Heart left ventricle (tissue), 16 donors: Measurements from ENCODE around the gene PPP2R5D. TPM values are rescaled to one million over a fixed set of nuclear protein-coding genes. Genes with fewer than 3 reads are reported as not detected.

Experiments used
- ATAC-seq, 4 donors: fragments of 200-7000 bp; cut with Tn5 transposase; one replicate each; pipeline ENCODE4 v1.9.1; 2020 to 2022; ENCODE audit warnings: moderate library complexity in 4 of 4, mild to moderate bottlenecking in 3 of 4, moderate number of reproducible peaks in 1 of 4
- DNase-seq, 5 donors: peaks; one replicate each; pipeline ENCODE4 v3.0.0-alpha.2; 2020
- H3K27ac ChIP-seq, 12 donors: fragments of 200-600 bp; sonication (generic) in 4 of 12; one replicate each; pipeline versions ENCODE4 v1.5.0 to v1.8.0; 2016 to 2022; ENCODE audit warnings: mild to moderate bottlenecking in 2 of 12
- H3K27me3 ChIP-seq, 9 donors: fragments of 200-600 bp; sonication (generic) in 2 of 9; one replicate each; pipeline versions ENCODE4 v1.5.1 to v1.8.0; 2016 to 2022; ENCODE audit warnings: mild to moderate bottlenecking in 3 of 9
- H3K36me3 ChIP-seq, 9 donors: fragments of 200-600 bp; sonication (generic) in 2 of 9; one replicate each; pipeline versions ENCODE4 v1.5.0 to v1.8.0; 2018 to 2022; ENCODE audit warnings: mild to moderate bottlenecking in 2 of 9
- H3K4me1 ChIP-seq, 12 donors: fragments of 200-600 bp; sonication (generic) in 4 of 12; one replicate each; pipeline versions ENCODE4 v1.5.0 to v1.8.0; 2016 to 2022; ENCODE audit warnings: mild to moderate bottlenecking in 3 of 12
- H3K4me3 ChIP-seq, 12 donors: fragments of 200-600 bp; sonication (generic) in 4 of 12; one replicate each; pipeline versions ENCODE4 v1.5.0 to v1.8.0; 2017 to 2022; ENCODE audit warnings: mild to moderate bottlenecking in 9 of 12, moderate library complexity in 4 of 12
- H3K9me3 ChIP-seq, 12 donors: fragments of 200-600 bp; sonication (generic) in 4 of 12; one replicate each; pipeline versions ENCODE4 v1.5.0 to v1.8.0; 2016 to 2022; ENCODE audit warnings: mild to moderate bottlenecking in 1 of 12
- CTCF ChIP-seq, 12 donors: fragments of 200-600 bp; sonication (generic) in 4 of 12; IDR thresholded peaks; one replicate each; pipeline versions ENCODE4 v1.5.0 to v1.8.0; 2018 to 2022; ENCODE audit warnings: antibody characterized with exemption in 12 of 12, mild to moderate bottlenecking in 5 of 12
- POLR2A ChIP-seq, 2 donors: fragments of 450-650 bp; IDR thresholded peaks; one replicate each; pipeline ENCODE4 v1.6.1; 2017; ENCODE audit warnings: antibody characterized with exemption in 2 of 2, mild to moderate bottlenecking in 2 of 2, moderate library complexity in 2 of 2
- WGBS, 4 donors: extraction: QIAGEN DNeasy Blood & Tissue Kit in 2 of 4; methylation state at CpG; one replicate each; pipeline versions ENCODE4 v1.1.5 to v1.1.7; 2013 to 2018; 5-methylcytosine and 5-hydroxymethylcytosine counted together
- intact Hi-C, 10 donors: fragments of 100-400 bp; cut with DNase I; formaldehyde crosslinking; loops; one replicate each; pipeline versions ENCODE4 v1.11.1 to v1.14.2; 2022
- polyA plus RNA-seq, 2 donors: library from polyadenylated mRNA; stranded (reverse); fragments of 200-250 nt; gene quantifications; one replicate each; pipeline ENCODE4 v1.2.3, GENCODE V29; 2013
- total RNA-seq, 9 donors: library from RNA; depleted of rRNA in 2 of 9; stranded (reverse); fragments of >200 nt in 2 of 9; fragmentation: NEBNext Ultra II Directional in 3 of 9; extraction: Animal tissue kit (Norgen Biotek cat#: 25700) in 3 of 9; gene quantifications; one replicate each; pipeline versions ENCODE4 v1.1.0 to v1.2.4, GENCODE V29; 2016 to 2023
- donor health status: ischemic (EF 13 %, LVEDD 7.1; RV severe dilation, severe dysfunction).
- donor health status: healthy with polysubstance abuse.
- donor health status: DM: no; HTN: yes; CAD: no.
- donor health status: DM: no; HTN: no; CAD: no.
- donor health status: ischemic (EF 25% LVEDD 6.9; RV normal size, moderate dysfunction).
- donor health status: ischemic (EF 25% LVEDD 5.7; RV mildly dilated, moderate dysfunction).
- donor health status: healthy.
- donor health status: DM: yes; HTN: yes; CAD: no.
- donor health status: ischemic (EF 35%, LVEDD 5.7; RV mildly dilated, moderate dysfunction).
- donor health status: nonischemic (EF 11% LVEDD 7.7; RV severe dilation, severe dysfunction).
- donor health status: DM: yes; HTN: yes; CAD: no.
- donor health status: PGD.
- donor health status: ischemic (EF 29% LVEDD 5.4; RV normal size, mild dysfunction).
- donor health status: nonischemic (EF 23%, LVEDD 6.1; RV moderate dilation, normal function).

The PPP2R5D gene
- total and polyA plus RNA-seq, 11 donors: 21.4 to 51.3 (median 35.1) TPM

DNA sequence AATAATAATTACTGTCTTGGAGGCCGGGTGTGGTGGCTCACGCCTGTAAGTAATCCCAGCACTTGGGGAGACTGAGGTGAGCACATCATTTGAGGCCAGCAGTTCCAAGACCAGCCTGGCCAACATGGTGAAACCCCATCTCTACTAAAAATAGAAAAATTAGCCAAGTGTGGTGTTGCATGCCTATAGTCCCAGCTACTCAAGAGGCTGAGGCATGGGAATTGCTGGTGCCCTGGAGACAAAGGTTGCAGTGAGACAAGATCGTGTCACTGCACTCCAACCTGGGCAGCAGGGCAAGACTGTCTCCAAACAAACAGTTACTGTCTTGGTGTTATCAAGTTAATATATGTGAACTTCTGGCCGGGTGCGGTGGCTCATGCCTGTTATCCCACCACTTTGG is 42.0 kb downstream of the PPP2R5D start:
- Histone ChIP-seq H3K27me3 (no peaks in the 10 kb centered on the region), H3K9me3 (no peaks in the 10 kb centered on the region), H3K4me1 (peaks cover 0 to 27% (median 18%) of the 10 kb centered on the region in 12 donors), H3K4me3 (no peak overlapping the region), H3K36me3 (peaks cover 6 to 78% (median 71%) of the 10 kb centered on the region in 9 donors), H3K27ac (no peak overlapping the region)
- ATAC-seq: no peak
- intact Hi-C loops: no loop called here
- 87 to 92% (median 91%) methylated on average over 5 of the region's 5 CpGs for WGBS, 4 donors
- no peak for DNase-seq
- no peak for TF ChIP-seq CTCF (IDR thresholded peaks at IDR 0.05)
- TF ChIP-seq POLR2A (IDR thresholded peaks at IDR 0.05): no peak

GRCh38 chr6:43029120-43029519 is 44.8 kb downstream of the PPP2R5D start:
- Histone ChIP-seq H3K27me3 (no peaks in the 10 kb centered on the region), H3K9me3 (no peaks in the 10 kb centered on the region), H3K27ac (no peak overlapping the region), H3K4me1 (peaks cover 0 to 6% (median 1%) of the 10 kb centered on the region in 12 donors), H3K4me3 (no peak overlapping the region), H3K36me3 (peaks cover 6 to 97% (median 93%) of the 10 kb centered on the region in 9 donors)
- DNase-seq (no peak), ATAC-seq (no peak)
- no peak for TF ChIP-seq CTCF (IDR thresholded peaks at IDR 0.05)
- TF ChIP-seq POLR2A (IDR thresholded peaks at IDR 0.05): no peak
- 85 to 91% (median 89%) methylated on average over 9 of the region's 9 CpGs for WGBS, 4 donors
- intact Hi-C loops: no loop called here

DNA sequence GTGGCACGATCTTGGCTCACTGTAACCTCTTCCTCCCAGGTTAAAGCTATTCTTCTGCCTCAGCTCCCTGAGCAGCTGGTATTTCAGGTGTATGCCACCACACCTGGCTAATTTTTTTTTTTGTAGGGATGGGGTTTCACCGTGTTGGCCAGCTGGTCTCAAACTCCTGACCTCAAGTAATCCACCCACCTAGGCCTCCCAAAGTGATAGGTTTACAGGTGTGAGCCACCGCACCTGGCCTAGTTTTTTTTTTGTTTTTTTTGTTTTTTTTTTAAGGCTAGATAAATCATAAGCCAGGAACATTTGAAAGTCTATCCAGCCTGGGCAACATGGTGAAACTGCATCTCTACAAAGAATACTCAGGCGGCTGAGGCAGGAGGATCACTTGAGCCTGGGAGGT is 48.0 kb downstream of the PPP2R5D start:
- TF ChIP-seq CTCF (IDR thresholded peaks at IDR 0.05) (no peak), POLR2A (IDR thresholded peaks at IDR 0.05) (no peak)
- intact Hi-C loops: no loop called here
- Histone ChIP-seq H3K27me3 (no peaks in the 10 kb centered on the region), H3K36me3 (peaks cover 0 to 88% (median 78%) of the 10 kb centered on the region in 9 donors), H3K4me3 (no peak overlapping the region), H3K27ac (no peak overlapping the region), H3K9me3 (no peaks in the 10 kb centered on the region), H3K4me1 (peaks cover 0 to 22% (median 5%) of the 10 kb centered on the region in 12 donors)
- ATAC-seq: no peak
- WGBS, 4 donors: 92 to 96% (median 95%) methylated on average over 4 of the region's 4 CpGs
- no peak for DNase-seq

DNA sequence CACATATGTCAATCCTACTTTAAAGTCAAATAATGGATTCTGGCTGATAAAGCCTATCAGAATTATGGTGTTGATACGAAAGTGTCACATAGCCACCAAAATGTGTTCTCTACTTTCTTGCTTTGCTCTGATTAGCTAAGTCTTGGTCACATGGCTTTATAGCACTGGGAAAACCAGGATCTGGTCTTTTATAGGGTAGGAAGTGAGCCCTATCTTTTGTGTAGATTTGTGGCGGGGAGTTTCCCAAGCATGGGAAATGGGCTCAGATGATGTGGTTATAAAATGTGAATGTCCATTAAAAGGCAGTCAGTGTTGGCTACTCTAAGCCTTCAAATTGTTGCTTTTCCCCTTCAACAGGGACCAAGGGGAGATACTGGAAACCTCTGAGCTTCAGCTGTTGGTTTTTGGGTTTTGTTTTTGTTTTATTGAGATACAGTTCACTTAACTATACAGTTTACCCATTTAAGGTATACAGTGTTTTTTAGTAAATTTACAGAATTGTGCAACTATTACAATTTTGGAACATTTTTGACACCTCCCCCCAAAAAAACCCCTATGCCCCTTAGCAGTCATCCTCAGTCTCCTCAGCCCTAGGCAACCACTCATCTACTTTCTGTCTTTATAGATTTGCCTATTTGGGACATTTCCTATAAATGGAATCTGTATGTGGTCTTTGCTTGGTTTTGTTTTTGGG is 49.3 kb downstream of the PPP2R5D start:
- H3K36me3 ChIP-seq: peaks cover 0 to 89% (median 80%) of the 10 kb centered on the region in 9 donors
- no peaks in the 10 kb centered on the region for H3K27me3 ChIP-seq
- intact Hi-C loops: no loop called here
- no peak for ATAC-seq
- no peak overlapping the region for H3K27ac ChIP-seq
- DNase-seq: no peak
- TF ChIP-seq CTCF (IDR thresholded peaks at IDR 0.05) (no peak), POLR2A (IDR thresholded peaks at IDR 0.05) (no peak)
- H3K9me3 ChIP-seq: no peaks in the 10 kb centered on the region
- H3K4me3 ChIP-seq: no peak overlapping the region
- 90 to 95% (median 91%) methylated on average over 2 of the region's 2 CpGs for WGBS, 4 donors
- peaks cover 0 to 24% (median 5%) of the 10 kb centered on the region in 12 donors for H3K4me1 ChIP-seq
